Stimulated activated CD4-positive, alpha-beta T cell treated with anti-CD3 and anti-CD28 coated beads, Interleukin-2, amount 100 ng/mL, for 48 hours (primary cell): ENCODE measurements around the gene KRTAP4-12.
"Not testable (repeated sequence)": the region's sequence is repeated elsewhere in the genome, so short reads cannot be mapped to it uniquely, and the experiment has no call there.

ENCODE experiments used
- DNase-seq, 2 donors: peaks; one replicate each; pipeline ENCODE4 v3.0.0-alpha.2; 2020

KRTAP4-12 gene

GRCh38 chr17:41125064-41125463 lies 1.1 kb upstream of the KRTAP4-12 start:
- no peak for DNase-seq

- not testable (repeated sequence) for DNase-seq
These were observed 541 bp downstream of the KRTAP4-12 start for GRCh38 chr17:41123292-41123990.

- no peak for DNase-seq
These were observed 2.2 kb downstream of the KRTAP4-12 start for GRCh38 chr17:41121742-41122141.

DNA sequence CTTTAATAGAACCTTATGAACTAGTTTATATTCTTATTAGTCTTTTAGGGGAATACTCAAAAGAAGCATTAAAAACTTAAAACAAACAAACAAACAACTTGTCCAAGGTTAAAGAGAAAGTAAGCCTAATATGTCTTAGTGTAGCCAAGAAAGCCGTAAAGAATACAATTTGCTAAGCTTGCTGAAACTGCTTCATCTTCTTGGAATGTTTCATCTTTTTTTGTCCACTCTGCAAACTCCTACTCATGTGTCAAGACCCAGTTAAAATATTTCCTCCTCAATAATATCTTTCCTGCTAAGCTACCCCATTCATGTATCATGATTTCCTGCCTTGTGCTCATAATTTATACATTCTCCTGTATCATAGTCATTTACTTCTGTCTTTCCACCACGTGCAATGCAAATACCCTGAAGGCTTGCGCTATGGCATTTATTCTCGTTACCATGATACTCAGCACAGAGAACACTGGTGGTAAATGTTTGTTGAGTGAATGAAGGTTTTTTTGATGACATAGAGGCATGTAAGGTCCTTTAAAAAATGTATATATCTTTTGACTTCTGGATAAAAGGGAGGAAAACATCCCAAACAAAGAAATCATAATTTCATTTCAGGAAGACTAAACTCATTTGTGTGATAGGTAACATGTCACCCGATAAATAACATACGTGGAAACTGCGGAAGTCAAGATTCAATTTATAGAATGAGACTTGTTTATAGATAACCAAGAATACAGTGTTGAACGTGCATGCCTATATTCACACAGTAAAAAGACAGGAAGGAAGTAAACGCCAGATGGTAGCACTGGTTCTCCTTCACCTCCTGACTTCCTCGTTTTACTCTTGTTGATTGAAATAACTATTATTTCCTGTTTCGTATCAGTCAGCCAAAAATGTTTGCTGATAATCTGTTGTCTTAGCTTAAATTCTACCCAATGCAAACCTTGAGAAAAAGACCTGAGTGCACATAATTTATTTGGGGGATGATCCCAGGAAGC lies 4.0 kb downstream of the KRTAP4-12 start:
- not testable (repeated sequence) for DNase-seq

DNA sequence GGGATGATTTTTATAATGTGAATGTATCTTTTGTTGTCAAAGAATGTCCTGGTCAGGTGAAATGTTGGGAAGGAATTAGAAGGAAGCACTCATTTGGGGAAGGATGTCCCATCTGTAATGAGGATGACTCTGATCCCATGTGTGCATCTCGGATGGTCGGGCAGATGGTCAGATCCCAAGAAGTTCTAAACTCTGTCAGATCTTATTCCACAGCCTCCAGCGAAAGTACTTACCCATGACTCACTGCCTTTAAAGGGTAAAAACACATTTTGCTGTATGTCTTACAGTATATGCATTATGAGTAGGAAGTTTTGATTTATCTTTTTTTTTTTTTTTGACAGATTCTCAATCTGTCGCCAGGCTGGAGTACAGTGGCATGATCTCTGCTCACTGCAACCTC lies 5.3 kb downstream of the KRTAP4-12 start:
- no peak for DNase-seq

GRCh38 chr17:41117846-41118386 lies 6.1 kb downstream of the KRTAP4-12 start, which contains the start of gene KRTAP4-11:
Gene KRTAP4-11 (minus strand): TSS chr17:41118373. CDS start chr17:41118315, 58 bp downstream.
- DNase-seq = not testable (repeated sequence)

GRCh38 chr17:41116297-41116696 lies 7.7 kb downstream of the KRTAP4-12 start:
- no peak for DNase-seq

GRCh38 chr17:41111151-41111885 lies 12.7 kb downstream of the KRTAP4-12 start:
- no peak for DNase-seq

DNA sequence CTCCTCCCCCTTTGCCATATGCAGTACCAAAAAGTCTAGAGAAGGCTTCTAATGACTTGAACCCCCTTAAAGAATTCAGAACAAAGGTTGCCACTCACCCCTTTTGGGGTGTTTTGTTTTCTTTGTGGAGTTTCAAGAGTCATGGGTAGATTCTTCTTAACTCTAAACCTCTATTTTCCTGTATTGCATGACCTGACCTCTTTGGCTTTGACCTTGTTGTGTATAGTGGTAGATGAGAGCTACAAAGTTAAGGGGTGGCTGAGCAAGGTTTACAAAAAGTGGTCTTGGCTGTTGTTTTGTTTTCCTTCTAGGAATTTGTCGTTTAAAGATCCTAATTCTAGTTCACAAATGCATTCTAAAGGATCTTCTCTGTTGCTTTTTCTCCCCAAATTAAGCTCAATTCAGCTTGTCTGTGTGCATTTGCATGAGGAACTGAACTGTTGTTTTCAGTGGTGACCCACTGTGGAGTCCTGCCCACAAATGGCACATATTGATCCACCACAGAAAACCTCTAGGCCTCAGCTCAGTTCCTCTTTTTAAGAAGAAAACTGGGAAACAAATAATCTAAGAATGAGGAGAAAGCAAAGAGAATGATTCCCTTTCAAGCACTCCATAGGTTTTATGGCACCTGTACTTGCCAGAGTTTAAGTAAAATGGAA lies 15.1 kb downstream of the KRTAP4-12 start:
- DNase-seq = not testable (repeated sequence)

DNA sequence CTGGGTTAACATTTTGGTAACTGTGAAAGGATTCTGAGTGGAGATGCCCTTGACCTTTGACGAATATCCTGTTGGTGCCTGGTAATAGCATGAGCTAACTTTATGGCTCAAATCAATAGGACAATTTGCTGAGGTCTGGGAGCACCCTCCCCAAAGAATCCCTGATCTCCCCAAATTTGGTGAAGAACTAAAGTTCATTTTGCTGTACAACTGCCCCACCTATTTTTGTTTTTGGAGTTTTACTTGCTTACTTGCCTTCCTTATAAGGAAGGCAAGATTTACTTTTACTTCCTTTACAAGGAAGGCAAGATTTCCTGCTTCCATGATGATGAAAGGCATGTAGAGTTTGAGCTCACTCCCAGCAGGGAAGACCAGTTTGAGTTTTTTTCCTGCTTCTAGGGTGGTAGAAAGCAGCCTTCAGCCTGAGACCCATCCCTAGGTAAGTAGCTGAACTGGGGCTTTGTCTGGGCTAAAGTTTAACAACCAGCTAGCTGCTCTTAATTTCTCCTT lies 16.0 kb downstream of the KRTAP4-12 start:
- DNase-seq = no peak

GRCh38 chr17:41105347-41105746 lies 18.6 kb downstream of the KRTAP4-12 start, which contains the start of gene KRTAP4-9:
Gene KRTAP4-9 (plus strand): TSS chr17:41105389. CDS start chr17:41105389, 0 bp downstream.
- not testable (repeated sequence) for DNase-seq

GRCh38 chr17:41104386-41105038 lies 19.5 kb downstream of the KRTAP4-12 start:
- not testable (repeated sequence) for DNase-seq

DNA sequence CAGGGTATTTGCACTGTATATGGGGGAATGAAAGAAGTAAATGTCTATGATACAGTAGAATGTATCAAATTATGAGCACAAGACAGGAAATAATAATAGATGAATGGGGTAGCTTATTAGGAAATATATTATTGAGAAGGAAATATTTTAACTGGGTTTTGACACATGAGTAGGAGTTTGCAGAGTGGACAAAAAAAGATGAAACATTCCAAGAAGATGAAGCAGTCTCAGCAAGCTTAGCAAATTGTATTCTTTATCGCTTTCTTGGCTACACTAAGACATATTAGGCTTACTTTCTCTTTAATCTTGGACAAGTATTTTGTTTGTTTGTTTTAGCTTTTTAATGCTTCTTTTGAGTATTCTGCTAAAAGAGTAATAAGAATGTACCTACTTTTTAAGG lies 20.1 kb downstream of the KRTAP4-12 start:
- no peak for DNase-seq

DNA sequence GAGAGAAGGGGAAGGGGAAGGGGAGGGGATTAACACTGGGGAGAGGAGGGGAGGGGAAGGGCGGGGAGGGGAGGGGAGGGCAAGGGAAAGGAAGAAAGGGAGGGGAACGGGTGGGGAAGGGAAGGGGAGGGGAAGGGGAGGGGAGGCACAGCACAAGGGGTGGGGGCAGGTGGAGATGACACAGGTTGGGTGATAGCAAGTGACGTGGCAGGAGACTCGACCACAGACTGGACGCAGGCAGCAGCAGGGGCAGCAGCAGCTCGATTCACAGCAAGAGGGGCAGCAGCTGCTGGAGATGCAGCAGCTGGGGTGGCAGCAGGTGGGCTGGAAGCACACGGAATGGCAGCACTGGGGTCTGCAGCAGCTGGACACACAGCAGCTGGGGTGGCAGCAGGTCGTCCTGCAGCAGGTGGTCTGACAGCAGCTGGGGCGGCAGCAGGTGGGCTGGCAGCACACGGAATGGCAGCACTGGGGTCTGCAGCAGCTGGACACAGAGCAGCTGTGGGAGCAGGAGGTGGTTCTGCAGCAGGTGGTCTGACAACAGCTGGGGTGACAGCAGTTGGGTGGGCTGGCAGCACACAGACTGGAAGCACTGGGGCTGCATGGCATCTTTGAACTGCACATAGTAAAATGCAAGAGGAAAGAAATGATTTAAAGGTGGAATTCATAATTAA lies 22.3 kb downstream of the KRTAP4-12 start, which contains the start of gene KRTAP4-16:
Gene KRTAP4-16, minus strand, starts transcription at position 624 of the 674 bp plus-strand sequence. Its CDS starts 0 bp downstream, at position 624.
- DNase-seq = no peak

GRCh38 chr17:41099682-41100480 lies 24.1 kb downstream of the KRTAP4-12 start:
- DNase-seq = not testable (repeated sequence)

DNA sequence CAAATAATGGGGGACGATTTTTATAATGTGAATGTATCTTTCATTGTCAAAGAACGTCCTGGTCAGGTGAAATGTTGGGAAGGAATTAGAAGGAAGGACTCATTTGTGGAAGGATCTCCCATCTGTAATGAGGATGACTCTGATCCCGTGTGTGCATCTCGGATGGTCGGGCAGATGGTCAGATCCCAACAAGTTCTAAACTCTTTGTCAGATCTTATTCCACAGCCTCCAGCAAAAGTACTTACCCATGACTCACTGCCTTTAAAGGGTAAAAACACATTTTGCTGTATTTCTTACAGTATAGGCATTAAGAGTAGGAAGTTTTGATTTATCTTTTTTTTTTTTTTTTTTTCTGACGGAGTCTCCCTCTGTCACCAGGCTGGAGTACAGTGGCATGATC lies 25.5 kb downstream of the KRTAP4-12 start:
- DNase-seq = no peak

GRCh38 chr17:41098042-41098441 lies 25.9 kb downstream of the KRTAP4-12 start, which contains the start of gene KRTAP4-8:
Gene KRTAP4-8 (minus strand): TSS chr17:41098142. CDS start chr17:41098084, 58 bp downstream.
- DNase-seq = no peak

- DNase-seq = no peak
These were observed 27.9 kb downstream of the KRTAP4-12 start for GRCh38 chr17:41096055-41096454.

- DNase-seq = not testable (repeated sequence)
These were observed 35.1 kb downstream of the KRTAP4-12 start for GRCh38 chr17:41088760-41089352.
